ENCODE results near the gene CHEK2. TPM values are rescaled to one million over a fixed set of nuclear protein-coding genes. Genes with fewer than 3 reads are reported as not detected.

The CHEK2 gene
- total and polyA plus RNA-seq, 10 of the 15 experiments (the other 5 are each of a cell fraction or from before 2014, with no cell fraction given) = 15.7 to 59.7 (median 22.7) TPM

DNA sequence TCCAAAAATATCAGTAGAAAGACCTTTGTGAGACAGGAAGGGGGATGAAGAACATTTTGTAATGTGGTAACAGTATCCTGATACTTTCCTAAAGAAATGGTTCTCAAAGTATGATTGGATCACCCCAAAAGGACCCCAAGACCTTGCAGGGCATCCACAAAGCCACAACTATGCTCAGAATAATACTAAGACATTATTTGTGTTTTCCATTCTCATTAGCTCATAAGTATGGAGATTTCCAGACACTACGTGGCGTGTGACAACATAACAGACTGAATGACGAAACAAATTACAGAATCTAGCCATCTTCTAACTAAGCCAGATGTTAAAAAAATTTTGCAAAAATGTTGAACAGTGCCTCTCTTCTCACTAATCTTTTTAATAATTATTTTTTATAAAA is 24.9 kb downstream of the CHEK2 start (continued):
- TF ChIP-seq CUX1 (IDR thresholded peaks at IDR 0.05; ENCODE audit: insufficient replicate concordance, low read depth, low read length) (no peak), BMI1 (IDR thresholded peaks at IDR 0.05; ENCODE audit: borderline replicate concordance) (no peak)

- no peaks in the 10 kb centered on the region for H3K9me3 ChIP-seq (replicated peaks; ENCODE audit: control insufficient read depth, insufficient read depth, low read length)
- no peak overlapping the region for H3K27ac ChIP-seq (ENCODE audit: control insufficient read depth, insufficient read depth)
- no TSS peak for BruUV-seq (replicated peaks)
- ChIA-PET SMC1A (ENCODE audit: uncharacterized antibody, unreplicated experiment) (interaction anchor here (1.0 kb wide), 1 partner anchor 115 kb away, joined by 3 read pairs; no protein-coding TSS in a partner anchor), POLR2A (no interaction called here), RAD21 (ENCODE audit: unreplicated experiment) (interaction anchor here (1.8 kb wide), 1 partner anchor 113 kb away, joined by 5 read pairs; no protein-coding TSS in a partner anchor), CTCF (interaction anchor here (0.8 to 1.7 kb wide), 3 partner anchors 10 to 325 kb away, joined by 3 to 5 read pairs (median 5); no protein-coding TSS in a partner anchor)
- no peak for ATAC-seq
- in situ Hi-C loops (cut with MboI) (no loop called here), intact Hi-C loops (cut with micrococcal nuclease; ENCODE audit: unreplicated experiment) (no loop called here)
- 98% methylated on average over 5 of the region's 7 CpGs for WGBS (ENCODE audit: insufficient coverage, insufficient replicate concordance, low lambda C conversion rate, missing lambda C conversion rate)
- H3K27me3 ChIP-seq (replicated peaks in 1 of 2; ENCODE audit: control insufficient read depth in 2 of 2, insufficient read depth in 2 of 2, low read length in 1 of 2) = no peaks in the 10 kb centered on the region
- H3K36me3 ChIP-seq (ENCODE audit: control insufficient read depth in 2 of 2, insufficient read depth in 2 of 2, low read length in 1 of 2) = peaks cover 0 to 1% of the 10 kb centered on the region in 2 experiments; a peak in 3 of 4 replicates
- H4K20me1 ChIP-seq (ENCODE audit: control insufficient read depth, insufficient read depth) = no peaks in the 10 kb centered on the region
- DNase-seq (ENCODE audit: low read depth, low spot score) = no peak
- no peaks in the 10 kb centered on the region for H3K79me2 ChIP-seq (ENCODE audit: control insufficient read depth, insufficient read depth, low read length)
- H3K4me2 ChIP-seq (ENCODE audit: control insufficient read depth, insufficient read depth) = no peak overlapping the region
- H3K4me3 ChIP-seq = no peak overlapping the region
- no peak for FAIRE-seq
- H2AFZ ChIP-seq (ENCODE audit: control insufficient read depth, low read depth, low read length) = no peak overlapping the region
- no peak overlapping the region for H3K9ac ChIP-seq (ENCODE audit: control insufficient read depth, insufficient read depth, low read length)
- H3K4me1 ChIP-seq (ENCODE audit: control insufficient read depth, insufficient read depth, low read length) = no peaks in the 10 kb centered on the region
- TF ChIP-seq HDAC2 (IDR thresholded peaks at IDR 0.05) = no peak
- TF ChIP-seq CUX1 (IDR thresholded peaks at IDR 0.05; ENCODE audit: insufficient replicate concordance, low read depth, low read length) = no peak
- TF ChIP-seq STAT1 (conservative IDR thresholded peaks at IDR 0.05) = no peak
- TF ChIP-seq JUNB (IDR thresholded peaks at IDR 0.05) = no peak
- no peak for TF ChIP-seq RFX5 (IDR thresholded peaks at IDR 0.05; ENCODE audit: low read depth, low read length)
- no peak for TF ChIP-seq PML (IDR thresholded peaks at IDR 0.05; ENCODE audit: low read length)
- no peak for TF ChIP-seq CBX5 (IDR thresholded peaks at IDR 0.05; ENCODE audit: low read depth)
- TF ChIP-seq SRF (IDR thresholded peaks at IDR 0.05; ENCODE audit: low read depth in 2 of 2, low read length in 2 of 2) = no peak
- TF ChIP-seq SP1 (IDR thresholded peaks at IDR 0.05; ENCODE audit: low read depth, low read length) = no peak
- no peak for TF ChIP-seq ZNF384 (IDR thresholded peaks at IDR 0.05; ENCODE audit: borderline replicate concordance, low read depth, low read length)
Observed at GRCh38 chr22:28715611-28716010, 26.0 kb downstream of the CHEK2 start.

Measured in GM12878 (cell line).